B cell (primary cell): Measurements from ENCODE around the gene XRCC1.

Experiments used
- CTCF ChIP-seq: fragments of 200-600 bp; IDR thresholded peaks from one replicate; pipeline ENCODE4 v1.8.0; 2022; ENCODE audit warnings: antibody characterized with exemption, mild to moderate bottlenecking
- EZH2 ChIP-seq: IDR thresholded peaks from 2 replicates; pipeline ENCODE4 v1.6.1; 2012; ENCODE audit warnings: borderline replicate concordance, low read depth, mild to moderate bottlenecking, moderate library complexity, low read length; ENCODE audit not compliant: insufficient read depth, poor library complexity, severe bottlenecking

- TF ChIP-seq CTCF (peak; percentile 53), EZH2 (no peak)
These were observed 40.2 kb downstream of the XRCC1 start for GRCh38 chr19:43534816-43535761.
